Neuronal stem cell (in vitro differentiated cells): ENCODE results near the gene CERK.

ENCODE experiments used
- DNase-seq: peaks from one replicate; pipeline ENCODE4 v3.0.0-alpha.2; 2013; ENCODE audit warnings: low spot score
- H2AFZ ChIP-seq: one replicate; pipeline ENCODE4 v1.6.1; 2013; ENCODE audit warnings: mild to moderate bottlenecking, low read length, inconsistent platforms
- H2AK5ac ChIP-seq: 2 replicates; pipeline ENCODE4 v1.6.1; 2013; ENCODE audit warnings: low read depth, mild to moderate bottlenecking, inconsistent platforms, low read length, moderate library complexity, mixed read lengths
- H2BK120ac ChIP-seq: 2 replicates; pipeline ENCODE4 v1.6.1; 2013; ENCODE audit warnings: low read depth, mild to moderate bottlenecking, inconsistent platforms, low read length, moderate library complexity, mixed read lengths
- H2BK12ac ChIP-seq: one replicate; pipeline ENCODE4 v1.6.1; 2013; ENCODE audit warnings: low read length, inconsistent platforms
- H2BK15ac ChIP-seq: 2 replicates; pipeline ENCODE4 v1.6.1; 2013; ENCODE audit warnings: mild to moderate bottlenecking, low read length, inconsistent platforms, mixed read lengths
- H2BK5ac ChIP-seq: one replicate; pipeline ENCODE4 v1.6.1; 2013; ENCODE audit warnings: inconsistent platforms, mild to moderate bottlenecking, low read length, moderate library complexity
- H3K14ac ChIP-seq: one replicate; pipeline ENCODE4 v1.6.1; 2013; ENCODE audit warnings: low read length, inconsistent platforms
- H3K18ac ChIP-seq: 2 replicates; pipeline ENCODE4 v1.6.1; 2013; ENCODE audit warnings: low read length, inconsistent platforms
- H3K23ac ChIP-seq: 2 replicates; pipeline ENCODE4 v1.6.1; 2013; ENCODE audit warnings: low read depth, mild to moderate bottlenecking, mixed read lengths, low read length, inconsistent platforms; ENCODE audit not compliant: poor library complexity
- H3K27ac ChIP-seq: replicated peaks from 3 replicates; pipeline ENCODE4 v1.5.1; 2013; ENCODE audit warnings: low read length, inconsistent platforms
- H3K27me3 ChIP-seq, 3 experiments: 2 replicates each; pipeline ENCODE4 v1.6.1; 2013; ENCODE audit warnings: low read length in 3 of 3, mild to moderate bottlenecking in 2 of 3, inconsistent platforms in 1 of 3, low read depth in 1 of 3, mixed read lengths in 1 of 3, moderate library complexity in 1 of 3; ENCODE audit not compliant: control insufficient read depth in 3 of 3, insufficient read depth in 3 of 3
- H3K36me3 ChIP-seq, 2 donors: replicated peaks in 1 of 2; 2 replicates each; pipeline ENCODE4 v1.6.1; 2013; ENCODE audit warnings: low read length in 2 of 2; ENCODE audit not compliant: control insufficient read depth in 2 of 2, insufficient read depth in 2 of 2
- H3K4ac ChIP-seq: 2 replicates; pipeline ENCODE4 v1.6.1; 2013; ENCODE audit warnings: inconsistent platforms, mild to moderate bottlenecking, low read length, moderate library complexity
- H3K4me1 ChIP-seq, 2 donors: 1 replicate in 1 of 2; 2 replicates in 1 of 2; pipeline ENCODE4 v1.6.1; 2013; ENCODE audit warnings: low read length in 2 of 2, low read depth in 1 of 2; ENCODE audit not compliant: control insufficient read depth in 2 of 2, insufficient read depth in 1 of 2
- H3K4me2 ChIP-seq: one replicate; pipeline ENCODE4 v1.6.1; 2013; ENCODE audit warnings: mild to moderate bottlenecking, low read length, inconsistent platforms; ENCODE audit not compliant: insufficient read depth, poor library complexity, severe bottlenecking
- H3K4me3 ChIP-seq, 2 donors: 2 replicates each; pipeline ENCODE4 v1.5.1; 2013; ENCODE audit warnings: low read length in 2 of 2, mild to moderate bottlenecking in 2 of 2, inconsistent platforms in 1 of 2, moderate library complexity in 1 of 2
- H3K79me1 ChIP-seq: one replicate; pipeline ENCODE4 v1.6.1; 2013; ENCODE audit warnings: low read depth, mild to moderate bottlenecking, inconsistent platforms, low read length, moderate library complexity
- H3K9ac ChIP-seq: one replicate; pipeline ENCODE4 v1.6.1; 2013; ENCODE audit warnings: mild to moderate bottlenecking, low read depth, low read length, inconsistent platforms; ENCODE audit not compliant: poor library complexity
- H3K9me3 ChIP-seq, 2 donors: replicated peaks in 1 of 2; 2 replicates each; pipeline versions ENCODE3 to v1.6.1; 2013; ENCODE audit warnings: low read length in 2 of 2, mild to moderate bottlenecking in 2 of 2, inconsistent platforms in 1 of 2, low read depth in 1 of 2, mixed read lengths in 1 of 2, moderate library complexity in 1 of 2; ENCODE audit not compliant: control insufficient read depth in 2 of 2, insufficient read depth in 1 of 2
- H4K8ac ChIP-seq: one replicate; pipeline ENCODE4 v1.6.1; 2013; ENCODE audit warnings: low read depth, mild to moderate bottlenecking, inconsistent platforms, low read length, moderate library complexity
- H4K91ac ChIP-seq: one replicate; pipeline ENCODE4 v1.6.1; 2013; ENCODE audit warnings: low read length, low read depth, mild to moderate bottlenecking, inconsistent platforms; ENCODE audit not compliant: poor library complexity
- WGBS, 2 donors: extraction: QIAGEN DNeasy Blood & Tissue Kit; methylation state at CpG; one replicate each; pipeline ENCODE4 v1.1.7; 2013; ENCODE audit warnings: missing lambda C conversion rate in 2 of 2, mixed read lengths in 1 of 2; ENCODE audit not compliant: insufficient read length in 2 of 2, insufficient replicate concordance in 1 of 2; ENCODE audit errors: extremely low coverage in 2 of 2; 5-methylcytosine and 5-hydroxymethylcytosine counted together

Gene CERK

DNA sequence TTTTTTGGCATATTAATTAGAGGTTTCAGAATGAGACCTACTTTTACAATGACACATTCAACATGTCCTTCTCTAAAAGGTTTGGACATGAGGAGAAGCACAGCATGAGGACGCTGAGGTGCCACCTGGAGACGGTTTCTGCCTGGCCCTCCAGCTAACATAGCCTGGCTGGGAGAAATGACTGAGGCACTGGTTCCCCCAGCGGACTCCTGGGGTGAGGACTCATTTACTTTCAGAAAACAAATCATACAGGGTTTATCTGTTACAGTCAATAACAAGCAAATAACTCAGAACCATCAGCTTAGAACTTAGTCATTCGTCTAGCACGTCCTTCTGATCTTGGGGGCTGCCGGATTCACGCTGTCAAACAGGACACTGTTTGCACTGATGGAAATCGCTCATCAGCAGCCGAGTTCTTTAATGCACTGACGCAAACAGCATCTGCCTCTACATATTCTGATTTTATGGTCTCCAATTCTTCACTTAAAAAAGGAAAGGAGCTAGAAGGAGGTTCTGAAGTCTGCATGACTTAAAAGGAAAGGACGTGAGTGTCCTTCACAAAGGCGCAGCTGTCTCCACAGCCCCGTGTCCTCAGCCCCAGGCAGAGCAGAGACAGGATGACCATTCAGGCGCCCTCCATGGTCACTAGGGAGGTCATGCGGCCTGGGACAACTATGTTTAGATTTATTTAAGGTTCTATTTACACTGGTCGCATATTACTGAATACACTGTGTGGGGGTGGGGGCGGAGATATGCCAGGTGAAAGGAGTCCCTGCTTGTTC is 44.2 kb downstream of the CERK start:
- Histone ChIP-seq H3K18ac (no peak overlapping the region), H3K27me3 (no peaks in the 10 kb centered on the region), H4K8ac (no peak overlapping the region), H3K4me3 (no peak overlapping the region), H3K79me1 (peaks cover 9% of the 10 kb centered on the region), H3K4ac (no peak overlapping the region), H3K23ac (no peak overlapping the region), H2BK12ac (no peak overlapping the region), H3K9me3 (peaks cover 0 to 2% of the 10 kb centered on the region in 2 donors), H2AFZ (no peak overlapping the region), H2BK5ac (no peak overlapping the region), H3K27ac (no peak overlapping the region), H2AK5ac (no peak overlapping the region), H3K4me2 (no peak overlapping the region), H2BK15ac (no peak overlapping the region), H3K14ac (no peak overlapping the region), H4K91ac (no peak overlapping the region), H3K9ac (no peak overlapping the region), H2BK120ac (no peak overlapping the region), H3K4me1 (no peaks in the 10 kb centered on the region), H3K36me3 (peaks cover 54 to 92% of the 10 kb centered on the region in 2 donors)
- no peak for DNase-seq
- WGBS, 2 donors = no CpG with 5 or more reads among the region's 17 CpGs

DNA sequence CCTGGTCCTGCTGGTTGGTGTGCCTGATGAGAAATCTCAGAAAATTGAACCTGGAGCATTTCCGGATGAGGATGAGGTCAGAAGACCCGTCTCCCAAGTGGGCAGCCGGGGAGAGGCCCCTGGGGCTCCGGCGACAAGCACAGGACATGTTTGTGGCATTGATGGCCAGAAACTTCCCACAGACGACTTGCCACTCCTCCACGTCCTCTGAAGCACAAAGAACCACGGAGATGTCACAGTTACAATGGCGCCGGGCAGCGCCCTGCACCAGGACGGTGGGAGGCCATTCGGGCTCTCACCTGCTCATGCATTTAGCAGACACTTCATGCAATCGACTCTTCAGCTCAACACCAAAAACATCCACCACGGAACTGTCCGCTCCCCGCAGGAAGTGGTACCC is 46.5 kb downstream of the CERK start:
- Histone ChIP-seq H3K23ac (no peak overlapping the region), H3K18ac (no peak overlapping the region), H3K27me3 (no peaks in the 10 kb centered on the region), H3K4me1 (no peaks in the 10 kb centered on the region), H3K14ac (peak overlapping the region; percentile 98), H3K36me3 (peaks cover 56 to 92% of the 10 kb centered on the region in 2 donors), H3K27ac (no peak overlapping the region), H2AFZ (no peak overlapping the region), H3K9ac (no peak overlapping the region), H4K91ac (no peak overlapping the region), H3K4ac (no peak overlapping the region), H2BK12ac (no peak overlapping the region), H3K4me2 (no peak overlapping the region), H2BK120ac (no peak overlapping the region), H3K9me3 (peaks cover 0 to 2% of the 10 kb centered on the region in 2 donors), H2AK5ac (no peak overlapping the region), H2BK5ac (peak overlapping the region; percentile 15), H2BK15ac (no peak overlapping the region), H3K79me1 (peaks cover 7% of the 10 kb centered on the region), H3K4me3 (peak overlapping the region in 1 of 2 donors; percentile 17), H4K8ac (no peak overlapping the region)
- WGBS, 2 donors = no CpG with 5 or more reads among the region's 17 CpGs
- DNase-seq = no peak

DNA sequence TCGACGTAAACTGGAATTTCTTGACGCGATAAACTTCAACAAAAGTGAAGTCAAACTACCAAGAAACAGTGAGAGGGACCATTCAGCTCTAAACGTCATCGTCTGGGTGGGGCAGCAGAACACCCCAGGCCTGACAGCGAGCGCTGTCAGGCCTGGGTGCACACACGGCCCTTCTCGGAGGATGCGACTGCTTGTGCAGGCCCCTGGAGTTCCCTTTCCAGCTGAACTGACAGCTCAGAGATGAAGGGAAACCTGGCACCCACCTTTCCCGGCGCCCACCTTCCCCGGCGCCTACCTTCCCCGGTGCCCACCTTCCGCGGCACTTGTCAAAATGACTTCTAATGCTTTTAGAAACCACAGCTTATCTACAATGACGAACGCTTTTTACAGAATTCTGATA is 47.9 kb downstream of the CERK start:
- DNase-seq = no peak
- Histone ChIP-seq H2AFZ (no peak overlapping the region), H3K27ac (no peak overlapping the region), H2BK12ac (no peak overlapping the region), H3K27me3 (no peaks in the 10 kb centered on the region), H3K9ac (no peak overlapping the region), H3K4ac (no peak overlapping the region), H3K9me3 (peaks cover 0 to 2% of the 10 kb centered on the region in 2 donors), H4K8ac (no peak overlapping the region), H2BK15ac (no peak overlapping the region), H3K4me2 (no peak overlapping the region), H3K4me3 (no peak overlapping the region), H3K79me1 (peaks cover 5% of the 10 kb centered on the region), H2BK120ac (no peak overlapping the region), H3K23ac (no peak overlapping the region), H2AK5ac (no peak overlapping the region), H2BK5ac (no peak overlapping the region), H3K18ac (no peak overlapping the region), H3K4me1 (no peaks in the 10 kb centered on the region), H3K36me3 (peaks cover 54 to 92% of the 10 kb centered on the region in 2 donors), H3K14ac (no peak overlapping the region), H4K91ac (no peak overlapping the region)
- WGBS, 2 donors = no CpG with 5 or more reads among the region's 20 CpGs

DNA sequence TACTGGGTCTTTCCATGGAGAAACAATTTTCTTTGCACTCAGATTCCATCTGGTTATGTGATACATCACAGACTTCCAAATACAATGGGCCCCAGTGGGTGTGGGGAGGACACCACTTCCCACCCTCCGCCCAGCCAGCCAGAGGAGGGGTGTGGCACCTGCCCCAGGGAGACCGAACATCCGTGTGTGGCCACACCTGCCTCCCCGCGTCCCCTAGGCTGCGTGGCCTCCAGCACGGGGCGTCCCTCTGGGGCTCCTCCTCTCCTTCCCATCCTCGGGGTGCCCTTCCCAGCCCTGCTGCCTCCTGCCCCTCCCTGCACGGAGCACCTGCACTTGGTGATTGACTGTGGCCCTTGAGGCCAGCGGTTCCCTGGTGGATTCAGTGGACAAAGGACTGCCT is 49.1 kb downstream of the CERK start:
- H3K9me3 ChIP-seq = peaks cover 0 to 2% of the 10 kb centered on the region in 2 donors

More for the DNA sequence above, 49.1 kb downstream of the CERK start:
- Histone ChIP-seq H3K36me3 (peaks cover 45 to 88% of the 10 kb centered on the region in 2 donors), H3K79me1 (peaks cover 1% of the 10 kb centered on the region), H3K27me3 (no peaks in the 10 kb centered on the region), H3K4me1 (no peaks in the 10 kb centered on the region), H3K4me3 (no peak overlapping the region), H3K23ac (no peak overlapping the region), H3K4ac (no peak overlapping the region), H4K91ac (no peak overlapping the region), H3K9ac (peak overlapping the region; percentile 74), H3K4me2 (no peak overlapping the region), H3K14ac (peak overlapping the region; percentile 43), H2BK120ac (no peak overlapping the region), H3K27ac (no peak overlapping the region), H2BK5ac (no peak overlapping the region), H3K18ac (no peak overlapping the region), H2AFZ (no peak overlapping the region), H2BK12ac (no peak overlapping the region), H2AK5ac (no peak overlapping the region), H2BK15ac (no peak overlapping the region), H4K8ac (no peak overlapping the region)
- no peak for DNase-seq
- no CpG with 5 or more reads among the region's 11 CpGs for WGBS, 2 donors
